ENCODE measurements around the gene CDPF1. TPM values are rescaled to one million over a fixed set of nuclear protein-coding genes. Genes with fewer than 3 reads are reported as not detected.

Gene CDPF1
- total and polyA plus RNA-seq, 2 experiments from 2014 or later, result 10.1 to 14.5 TPM

DNA sequence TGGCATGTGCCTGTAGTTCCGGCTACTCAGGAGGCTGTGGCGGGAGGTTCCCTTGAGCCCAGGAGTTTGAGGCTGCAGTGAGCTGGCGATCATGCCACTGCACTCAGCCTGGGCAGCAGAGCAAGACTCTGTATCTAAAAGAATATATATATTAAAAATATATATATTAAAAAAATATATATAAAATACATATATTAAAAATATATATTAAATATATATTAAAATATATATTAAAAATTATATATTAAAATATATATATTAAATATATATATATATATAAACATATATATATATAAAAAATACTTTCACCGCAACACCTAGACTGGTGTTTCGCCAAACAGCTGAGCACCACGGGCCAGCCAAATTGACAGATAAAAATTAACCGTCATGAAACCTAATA lies 26.5 kb upstream of the CDPF1 start (continued):
- TF ChIP-seq, protein P1, sequence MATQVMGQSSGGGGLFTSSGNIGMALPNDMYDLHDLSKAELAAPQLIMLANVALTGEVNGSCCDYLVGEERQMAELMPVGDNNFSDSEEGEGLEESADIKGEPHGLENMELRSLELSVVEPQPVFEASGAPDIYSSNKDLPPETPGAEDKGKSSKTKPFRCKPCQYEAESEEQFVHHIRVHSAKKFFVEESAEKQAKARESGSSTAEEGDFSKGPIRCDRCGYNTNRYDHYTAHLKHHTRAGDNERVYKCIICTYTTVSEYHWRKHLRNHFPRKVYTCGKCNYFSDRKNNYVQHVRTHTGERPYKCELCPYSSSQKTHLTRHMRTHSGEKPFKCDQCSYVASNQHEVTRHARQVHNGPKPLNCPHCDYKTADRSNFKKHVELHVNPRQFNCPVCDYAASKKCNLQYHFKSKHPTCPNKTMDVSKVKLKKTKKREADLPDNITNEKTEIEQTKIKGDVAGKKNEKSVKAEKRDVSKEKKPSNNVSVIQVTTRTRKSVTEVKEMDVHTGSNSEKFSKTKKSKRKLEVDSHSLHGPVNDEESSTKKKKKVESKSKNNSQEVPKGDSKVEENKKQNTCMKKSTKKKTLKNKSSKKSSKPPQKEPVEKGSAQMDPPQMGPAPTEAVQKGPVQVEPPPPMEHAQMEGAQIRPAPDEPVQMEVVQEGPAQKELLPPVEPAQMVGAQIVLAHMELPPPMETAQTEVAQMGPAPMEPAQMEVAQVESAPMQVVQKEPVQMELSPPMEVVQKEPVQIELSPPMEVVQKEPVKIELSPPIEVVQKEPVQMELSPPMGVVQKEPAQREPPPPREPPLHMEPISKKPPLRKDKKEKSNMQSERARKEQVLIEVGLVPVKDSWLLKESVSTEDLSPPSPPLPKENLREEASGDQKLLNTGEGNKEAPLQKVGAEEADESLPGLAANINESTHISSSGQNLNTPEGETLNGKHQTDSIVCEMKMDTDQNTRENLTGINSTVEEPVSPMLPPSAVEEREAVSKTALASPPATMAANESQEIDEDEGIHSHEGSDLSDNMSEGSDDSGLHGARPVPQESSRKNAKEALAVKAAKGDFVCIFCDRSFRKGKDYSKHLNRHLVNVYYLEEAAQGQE (IDR thresholded peaks at IDR 0.05; ENCODE audit: unreplicated experiment), result no peak
- TF ChIP-seq EZH2 (IDR thresholded peaks at IDR 0.05; ENCODE audit: low read depth, unreplicated experiment), result no peak
- TF ChIP-seq ZNF114 (CRISPR knock-in tag; IDR thresholded peaks at IDR 0.05), result no peak
- no peak for TF ChIP-seq JUNB (IDR thresholded peaks at IDR 0.05; ENCODE audit: unreplicated experiment)
- TF ChIP-seq, protein P2, sequence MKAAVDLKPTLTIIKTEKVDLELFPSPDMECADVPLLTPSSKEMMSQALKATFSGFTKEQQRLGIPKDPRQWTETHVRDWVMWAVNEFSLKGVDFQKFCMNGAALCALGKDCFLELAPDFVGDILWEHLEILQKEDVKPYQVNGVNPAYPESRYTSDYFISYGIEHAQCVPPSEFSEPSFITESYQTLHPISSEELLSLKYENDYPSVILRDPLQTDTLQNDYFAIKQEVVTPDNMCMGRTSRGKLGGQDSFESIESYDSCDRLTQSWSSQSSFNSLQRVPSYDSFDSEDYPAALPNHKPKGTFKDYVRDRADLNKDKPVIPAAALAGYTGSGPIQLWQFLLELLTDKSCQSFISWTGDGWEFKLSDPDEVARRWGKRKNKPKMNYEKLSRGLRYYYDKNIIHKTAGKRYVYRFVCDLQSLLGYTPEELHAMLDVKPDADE (IDR thresholded peaks at IDR 0.05), result no peak
- TF ChIP-seq, protein P3, sequence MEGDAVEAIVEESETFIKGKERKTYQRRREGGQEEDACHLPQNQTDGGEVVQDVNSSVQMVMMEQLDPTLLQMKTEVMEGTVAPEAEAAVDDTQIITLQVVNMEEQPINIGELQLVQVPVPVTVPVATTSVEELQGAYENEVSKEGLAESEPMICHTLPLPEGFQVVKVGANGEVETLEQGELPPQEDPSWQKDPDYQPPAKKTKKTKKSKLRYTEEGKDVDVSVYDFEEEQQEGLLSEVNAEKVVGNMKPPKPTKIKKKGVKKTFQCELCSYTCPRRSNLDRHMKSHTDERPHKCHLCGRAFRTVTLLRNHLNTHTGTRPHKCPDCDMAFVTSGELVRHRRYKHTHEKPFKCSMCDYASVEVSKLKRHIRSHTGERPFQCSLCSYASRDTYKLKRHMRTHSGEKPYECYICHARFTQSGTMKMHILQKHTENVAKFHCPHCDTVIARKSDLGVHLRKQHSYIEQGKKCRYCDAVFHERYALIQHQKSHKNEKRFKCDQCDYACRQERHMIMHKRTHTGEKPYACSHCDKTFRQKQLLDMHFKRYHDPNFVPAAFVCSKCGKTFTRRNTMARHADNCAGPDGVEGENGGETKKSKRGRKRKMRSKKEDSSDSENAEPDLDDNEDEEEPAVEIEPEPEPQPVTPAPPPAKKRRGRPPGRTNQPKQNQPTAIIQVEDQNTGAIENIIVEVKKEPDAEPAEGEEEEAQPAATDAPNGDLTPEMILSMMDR (conservative IDR thresholded peaks at IDR 0.05; ENCODE audit: low read depth in 2 of 2), result no peak
- TF ChIP-seq STAT1 (IDR thresholded peaks at IDR 0.05; ENCODE audit: unreplicated experiment), result no peak

DNA sequence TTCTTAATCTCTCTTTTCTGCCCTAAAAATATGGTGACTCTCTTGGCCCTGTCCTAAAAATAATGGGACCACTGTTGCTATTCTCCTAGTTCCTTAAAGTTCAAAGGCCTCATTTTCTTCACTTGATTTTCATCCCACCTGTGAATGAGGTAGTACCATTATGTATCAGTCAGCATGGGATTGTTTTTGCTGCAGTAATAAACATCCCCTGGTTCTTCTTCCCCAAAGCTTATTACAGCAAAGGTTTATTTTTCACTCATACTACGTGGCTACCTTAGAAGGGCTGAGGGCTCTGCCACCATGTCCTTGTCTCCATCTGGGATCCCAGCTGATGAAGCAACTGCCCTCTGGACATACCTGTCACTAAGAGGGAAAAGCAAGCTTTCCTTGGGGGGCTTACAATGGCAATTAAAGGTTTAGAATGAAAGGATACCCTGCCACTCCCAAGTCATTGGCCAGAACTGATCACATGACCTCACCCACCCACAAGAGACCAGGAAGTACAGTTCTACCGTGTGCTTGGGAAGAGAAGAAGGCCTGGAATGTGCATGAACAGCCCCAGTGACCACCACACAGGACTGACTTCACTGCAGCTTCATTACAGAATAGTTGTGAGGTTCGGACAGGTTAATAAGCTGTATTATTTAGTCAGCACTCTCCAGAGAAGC lies 25.5 kb upstream of the CDPF1 start:
- Histone ChIP-seq H2AFZ (no peak overlapping the region), H3K4me1 (ENCODE audit: insufficient read depth) (no peaks in the 10 kb centered on the region), H3K9me2 (ENCODE audit: insufficient read depth) (no peaks in the 10 kb centered on the region), H3K27ac (ENCODE audit: low read depth) (no peak overlapping the region), H3K4me2 (no peak overlapping the region), H4K20me1 (replicated peaks; ENCODE audit: insufficient read depth) (no peaks in the 10 kb centered on the region; the same call in 1 of the 2 replicates), H3K79me2 (replicated peaks; ENCODE audit: insufficient read depth) (no peaks in the 10 kb centered on the region), H3K4me3 (no peak overlapping the region), H3F3A (replicated peaks; ENCODE audit: low read depth) (no peaks in the 10 kb centered on the region), H3K36me3 (ENCODE audit: insufficient read depth) (peaks cover 16% of the 10 kb centered on the region; the same call in 1 of the 2 replicates), H3K27me3 (ENCODE audit: insufficient read depth) (no peaks in the 10 kb centered on the region)
- Mint-ChIP-seq H3K36me3 (ENCODE audit: low read depth) (peaks cover 43% of the 10 kb centered on the region), H3K4me1 (no peaks in the 10 kb centered on the region), H3K27ac (no peak overlapping the region), H3K9me3 (no peaks in the 10 kb centered on the region), H3K27me3 (ENCODE audit: insufficient read depth, low read depth, poor library complexity) (peaks cover 3% of the 10 kb centered on the region), H3K4me3 (no peak overlapping the region)
- DNase-seq (ENCODE audit: low spot score) (no peak), ATAC-seq (no peak)
- TF ChIP-seq STAT1 (IDR thresholded peaks at IDR 0.05; ENCODE audit: unreplicated experiment) (no peak), CREB1 (CRISPR knock-in tag; IDR thresholded peaks at IDR 0.05; ENCODE audit: low read depth) (no peak), POLR2AphosphoS5 (IDR thresholded peaks at IDR 0.05; ENCODE audit: low read depth) (no peak), EZH2 (IDR thresholded peaks at IDR 0.05; ENCODE audit: low read depth, unreplicated experiment) (no peak)
- TF ChIP-seq, protein P3 (conservative IDR thresholded peaks at IDR 0.05; ENCODE audit: low read depth in 2 of 2), result no peak
- TF ChIP-seq, protein P2 (IDR thresholded peaks at IDR 0.05), result no peak
- TF ChIP-seq, protein P1 (IDR thresholded peaks at IDR 0.05; ENCODE audit: unreplicated experiment), result no peak

Data from GM23338 (cell line).